ENCODE data around the gene EPAS1.

EPAS1 gene

DNA sequence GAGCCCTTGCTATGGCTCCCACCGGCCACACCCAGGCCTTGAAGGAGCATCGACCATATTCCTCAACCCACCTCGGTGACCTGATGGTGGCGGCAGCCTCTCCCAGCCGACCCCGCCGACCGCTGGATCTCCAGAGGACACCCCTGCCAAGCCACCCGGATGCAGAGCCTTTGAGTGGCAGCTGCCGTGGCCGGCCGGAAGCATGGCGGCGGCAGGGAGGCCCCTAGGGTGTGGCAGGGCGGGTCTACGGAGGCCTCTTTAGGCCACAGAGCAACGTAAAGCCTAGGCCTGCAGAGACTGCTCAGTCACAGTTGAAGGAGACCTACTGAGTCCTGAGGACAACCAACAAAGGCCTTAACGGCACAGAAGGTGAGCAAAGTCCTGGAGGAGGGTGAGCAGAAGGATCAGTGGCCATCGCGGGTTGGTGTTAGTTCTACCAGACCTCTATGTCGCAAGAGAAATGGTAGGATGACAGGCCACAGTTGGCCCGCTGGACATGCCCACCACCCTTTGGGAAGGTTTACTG is 131.8 kb downstream of the EPAS1 start:
- Histone ChIP-seq H3K9me2 (replicated peaks; ENCODE audit: insufficient read depth, low read length) (no peaks in the 10 kb centered on the region), H3K27ac (ENCODE audit: low read length) (no peak overlapping the region), H3F3A (ENCODE audit: insufficient read depth, low read length) (0 out of 2 replicates have a peak, but pooled peaks cover 3% of the 10 kb centered on the region), H2AFZ (ENCODE audit: low read length) (no peak overlapping the region), H3K4me3 (ENCODE audit: low read length) (no peak overlapping the region), H3K9ac (ENCODE audit: low read length) (no peak overlapping the region), H3K27me3 (replicated peaks; ENCODE audit: insufficient read depth, low read length) (peaks cover 12% of the 10 kb centered on the region), H4K20me1 (ENCODE audit: insufficient read depth, low read length) (no peaks in the 10 kb centered on the region), H3K36me3 (replicated peaks; ENCODE audit: insufficient read depth, low read length) (no peaks in the 10 kb centered on the region), H3K4me1 (ENCODE audit: low read length) (peaks cover 12% of the 10 kb centered on the region), H3K9me3 (replicated peaks; ENCODE audit: insufficient read depth, low read length) (no peaks in the 10 kb centered on the region), H3K79me2 (ENCODE audit: low read length) (no peaks in the 10 kb centered on the region), H3K4me2 (ENCODE audit: low read depth, low read length) (no peak overlapping the region)
- TF ChIP-seq, protein P1, sequence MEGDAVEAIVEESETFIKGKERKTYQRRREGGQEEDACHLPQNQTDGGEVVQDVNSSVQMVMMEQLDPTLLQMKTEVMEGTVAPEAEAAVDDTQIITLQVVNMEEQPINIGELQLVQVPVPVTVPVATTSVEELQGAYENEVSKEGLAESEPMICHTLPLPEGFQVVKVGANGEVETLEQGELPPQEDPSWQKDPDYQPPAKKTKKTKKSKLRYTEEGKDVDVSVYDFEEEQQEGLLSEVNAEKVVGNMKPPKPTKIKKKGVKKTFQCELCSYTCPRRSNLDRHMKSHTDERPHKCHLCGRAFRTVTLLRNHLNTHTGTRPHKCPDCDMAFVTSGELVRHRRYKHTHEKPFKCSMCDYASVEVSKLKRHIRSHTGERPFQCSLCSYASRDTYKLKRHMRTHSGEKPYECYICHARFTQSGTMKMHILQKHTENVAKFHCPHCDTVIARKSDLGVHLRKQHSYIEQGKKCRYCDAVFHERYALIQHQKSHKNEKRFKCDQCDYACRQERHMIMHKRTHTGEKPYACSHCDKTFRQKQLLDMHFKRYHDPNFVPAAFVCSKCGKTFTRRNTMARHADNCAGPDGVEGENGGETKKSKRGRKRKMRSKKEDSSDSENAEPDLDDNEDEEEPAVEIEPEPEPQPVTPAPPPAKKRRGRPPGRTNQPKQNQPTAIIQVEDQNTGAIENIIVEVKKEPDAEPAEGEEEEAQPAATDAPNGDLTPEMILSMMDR (IDR thresholded peaks at IDR 0.05; ENCODE audit: low read length), result no peak
- TF ChIP-seq EZH2phosphoT487 (IDR thresholded peaks at IDR 0.05; ENCODE audit: low read length) (no peak), EZH2 (optimal IDR thresholded peaks at IDR 0.05; ENCODE audit: low read depth, low read length) (no peak)
- no peak for DNase-seq

DNA sequence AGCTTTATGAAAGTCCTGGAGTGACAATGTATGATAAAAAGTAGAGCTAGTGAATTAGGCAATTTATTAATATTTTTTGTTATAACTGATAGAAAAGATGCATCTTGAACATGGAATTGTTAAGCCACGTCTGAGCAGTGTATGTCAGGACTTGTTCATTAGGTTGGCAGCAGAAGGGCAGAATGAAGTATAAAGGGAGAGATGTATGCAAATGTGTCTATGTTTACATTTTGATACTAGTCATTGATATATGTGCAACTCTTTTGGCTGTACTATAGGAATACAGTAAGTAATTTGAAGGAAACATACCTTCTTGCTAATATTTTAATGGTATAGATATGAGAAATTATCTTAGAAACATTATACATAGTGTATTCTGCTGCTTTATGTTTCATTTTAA is 133.2 kb downstream of the EPAS1 start:
- Histone ChIP-seq H3K9ac (ENCODE audit: low read length) (no peak overlapping the region), H2AFZ (ENCODE audit: low read length) (no peak overlapping the region), H3K27me3 (replicated peaks; ENCODE audit: insufficient read depth, low read length) (peaks cover 12% of the 10 kb centered on the region), H4K20me1 (ENCODE audit: insufficient read depth, low read length) (no peaks in the 10 kb centered on the region), H3F3A (ENCODE audit: insufficient read depth, low read length) (0 out of 2 replicates have a peak, but pooled peaks cover 3% of the 10 kb centered on the region), H3K79me2 (ENCODE audit: low read length) (no peaks in the 10 kb centered on the region), H3K4me2 (ENCODE audit: low read depth, low read length) (no peak overlapping the region), H3K36me3 (replicated peaks; ENCODE audit: insufficient read depth, low read length) (no peaks in the 10 kb centered on the region), H3K9me3 (replicated peaks; ENCODE audit: insufficient read depth, low read length) (no peaks in the 10 kb centered on the region), H3K4me3 (ENCODE audit: low read length) (no peak overlapping the region), H3K4me1 (ENCODE audit: low read length) (peaks cover 12% of the 10 kb centered on the region), H3K9me2 (replicated peaks; ENCODE audit: insufficient read depth, low read length) (no peaks in the 10 kb centered on the region), H3K27ac (ENCODE audit: low read length) (no peak overlapping the region)
- TF ChIP-seq EZH2phosphoT487 (IDR thresholded peaks at IDR 0.05; ENCODE audit: low read length), result no peak
- TF ChIP-seq EZH2 (optimal IDR thresholded peaks at IDR 0.05; ENCODE audit: low read depth, low read length), result no peak
- TF ChIP-seq, protein P1 (IDR thresholded peaks at IDR 0.05; ENCODE audit: low read length), result no peak
- DNase-seq, result no peak

DNA sequence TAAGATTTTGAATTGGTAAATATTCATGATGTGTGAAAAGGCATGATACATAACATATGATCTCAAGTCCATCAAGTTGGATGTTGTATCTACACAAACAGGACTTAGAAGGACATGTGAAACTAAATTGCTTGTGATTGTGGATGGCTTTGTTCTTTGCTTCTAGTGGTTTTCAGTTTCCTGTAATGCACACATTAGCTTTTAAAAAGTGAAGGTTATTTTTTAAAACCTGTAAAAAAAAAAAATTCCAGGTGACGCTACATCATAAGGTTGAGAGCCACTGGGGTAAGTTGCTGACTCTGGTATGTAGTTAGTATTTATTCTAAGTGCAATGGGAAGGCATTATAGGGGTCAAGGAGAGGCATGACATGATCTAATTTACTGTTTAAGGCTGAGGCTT is 133.8 kb downstream of the EPAS1 start:
- H3K27ac ChIP-seq (ENCODE audit: low read length), result no peak overlapping the region
- H3K9ac ChIP-seq (ENCODE audit: low read length), result no peak overlapping the region
- no peaks in the 10 kb centered on the region for H3K9me2 ChIP-seq (replicated peaks; ENCODE audit: insufficient read depth, low read length)
- H4K20me1 ChIP-seq (ENCODE audit: insufficient read depth, low read length), result no peaks in the 10 kb centered on the region
- TF ChIP-seq EZH2phosphoT487 (IDR thresholded peaks at IDR 0.05; ENCODE audit: low read length) (no peak), EZH2 (optimal IDR thresholded peaks at IDR 0.05; ENCODE audit: low read depth, low read length) (no peak)
- TF ChIP-seq, protein P1 (IDR thresholded peaks at IDR 0.05; ENCODE audit: low read length), result no peak
- peak; percentile 65 for DNase-seq
- H3K4me2 ChIP-seq (ENCODE audit: low read depth, low read length), result no peak overlapping the region
- H3K27me3 ChIP-seq (replicated peaks; ENCODE audit: insufficient read depth, low read length), result peaks cover 12% of the 10 kb centered on the region
- H3K79me2 ChIP-seq (ENCODE audit: low read length), result no peaks in the 10 kb centered on the region
- H3K4me1 ChIP-seq (ENCODE audit: low read length), result peaks cover 12% of the 10 kb centered on the region
- H3K36me3 ChIP-seq (replicated peaks; ENCODE audit: insufficient read depth, low read length), result no peaks in the 10 kb centered on the region
- no peaks in the 10 kb centered on the region for H3K9me3 ChIP-seq (replicated peaks; ENCODE audit: insufficient read depth, low read length)
- no peak overlapping the region for H2AFZ ChIP-seq (ENCODE audit: low read length)
- H3K4me3 ChIP-seq (ENCODE audit: low read length), result no peak overlapping the region
- H3F3A ChIP-seq (ENCODE audit: insufficient read depth, low read length), result 0 out of 2 replicates have a peak, but pooled peaks cover 3% of the 10 kb centered on the region

Measured in MM.1S (cell line).